ENCODE results near the gene SPECC1.
"Not testable (repeated sequence)": the region's sequence is repeated elsewhere in the genome, so short reads cannot be mapped to it uniquely, and the experiment has no call there.

SPECC1 gene

DNA sequence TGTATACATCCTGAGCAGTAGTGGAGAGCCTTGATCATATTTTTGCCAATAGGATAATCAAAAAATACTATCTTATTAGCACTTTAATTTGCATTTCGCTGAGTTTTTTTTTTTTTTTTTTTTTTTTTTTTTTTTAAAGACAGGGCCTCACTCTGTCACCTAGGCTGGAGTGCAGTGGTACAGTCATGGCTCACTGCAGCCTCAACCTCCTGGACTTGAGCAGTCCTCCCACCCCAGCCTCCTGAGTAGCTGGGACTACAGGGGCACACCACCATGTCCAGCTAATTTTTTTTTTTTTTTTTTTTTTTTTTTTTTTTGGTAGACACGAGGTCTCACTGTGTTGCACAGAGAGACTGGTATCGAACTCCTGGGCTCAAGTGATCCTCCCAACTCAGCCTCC, 230.6 kb downstream of the SPECC1 start:
- not testable (repeated sequence) for DNase-seq (ENCODE audit: low read depth)

DNA sequence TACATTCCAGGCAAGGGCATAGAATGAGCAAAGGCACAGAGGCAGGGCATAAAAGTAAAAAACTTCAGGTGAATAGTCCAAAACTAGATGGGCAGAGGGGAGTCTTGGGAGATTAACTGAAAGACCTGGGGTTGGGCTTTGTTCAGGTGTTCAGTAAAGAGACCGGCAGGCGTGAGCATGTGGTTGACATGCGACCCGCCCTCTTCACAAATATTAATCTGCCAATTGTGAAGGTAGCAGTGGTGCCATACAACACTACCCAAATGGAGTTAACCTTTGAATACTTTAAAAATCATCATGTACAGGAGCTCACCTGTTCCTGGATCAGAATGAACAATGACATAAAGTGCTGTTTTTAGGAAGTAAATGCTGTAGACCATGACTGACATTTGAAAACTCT, 232.7 kb downstream of the SPECC1 start:
- DNase-seq (ENCODE audit: low read depth): no peak

DNA sequence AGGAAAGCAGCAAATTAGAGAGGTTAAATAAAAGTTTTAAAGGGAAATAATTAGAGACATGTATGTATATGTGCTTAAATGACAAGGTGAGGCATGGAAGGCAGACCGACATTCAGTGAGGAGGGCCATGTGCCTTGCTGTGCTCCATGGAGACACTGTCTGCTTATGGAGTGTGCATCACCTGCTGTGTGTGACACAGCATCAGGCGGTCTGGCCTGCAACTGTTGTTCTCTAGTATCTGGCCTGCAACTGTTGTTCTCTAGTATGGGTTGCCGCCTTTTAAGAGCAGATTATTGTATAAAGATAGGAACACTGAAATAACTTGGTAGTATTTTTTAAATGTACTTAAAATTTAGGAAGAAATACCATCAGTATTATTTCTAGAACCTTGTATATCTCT, 233.1 kb downstream of the SPECC1 start:
- DNase-seq (ENCODE audit: low read depth): no peak

DNA sequence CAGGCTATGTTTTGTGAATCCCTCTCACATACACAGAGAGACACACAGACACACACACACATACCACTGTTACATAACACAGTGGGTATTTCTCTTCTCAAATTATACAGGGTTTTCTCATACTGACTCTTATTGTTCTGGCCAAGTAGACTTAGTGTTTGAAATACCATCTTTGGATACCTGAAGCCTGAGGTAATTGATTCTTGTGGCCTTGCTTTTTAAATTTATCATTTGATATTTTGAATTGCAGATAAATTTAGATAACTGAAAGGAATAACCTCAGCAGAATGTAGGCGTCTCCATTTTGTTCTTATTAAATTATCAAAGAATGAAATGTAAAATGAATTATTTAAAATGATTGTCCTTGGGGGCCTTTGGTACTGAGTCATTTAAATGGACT, 234.4 kb downstream of the SPECC1 start:
- DNase-seq (ENCODE audit: low read depth): no peak

DNA sequence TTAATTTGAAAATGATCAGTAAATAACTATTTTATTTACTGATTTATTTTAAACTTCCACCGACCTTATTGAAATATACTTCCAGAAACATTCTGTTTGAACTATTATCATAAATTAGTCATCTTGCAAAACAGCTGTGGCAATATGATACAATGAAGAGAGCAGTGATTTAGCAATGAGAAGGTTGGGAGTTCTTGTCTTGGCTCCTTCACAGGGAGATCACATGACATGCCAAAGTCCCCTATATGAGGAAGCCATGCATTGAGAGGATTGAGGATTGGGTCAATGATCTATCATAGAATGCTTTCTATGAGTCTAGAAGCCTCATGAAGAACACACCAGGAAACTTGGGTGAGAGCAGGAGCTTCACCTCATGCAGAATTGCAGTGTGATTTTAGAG, 235.5 kb downstream of the SPECC1 start:
- no peak for DNase-seq (ENCODE audit: low read depth)

DNA sequence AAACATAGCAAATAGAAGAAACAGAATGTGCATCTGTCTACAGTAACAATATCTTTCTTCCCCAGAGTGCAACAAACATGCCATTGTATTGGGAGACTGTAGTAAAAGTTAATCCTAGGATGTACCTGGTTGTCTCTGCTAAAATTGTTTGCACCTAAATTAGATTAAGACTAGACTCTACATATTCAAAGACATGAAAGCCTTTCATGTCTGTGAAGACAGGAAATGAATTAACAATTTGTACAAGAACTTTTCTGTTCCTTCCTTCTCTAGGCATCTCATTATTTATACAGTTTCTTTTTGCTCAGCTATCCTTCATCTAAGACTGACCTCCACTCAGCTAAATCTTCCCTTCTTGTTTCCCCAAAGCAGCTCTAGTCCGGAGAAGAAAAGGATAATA, 237.5 kb downstream of the SPECC1 start:
- no peak for DNase-seq (ENCODE audit: low read depth)

DNA sequence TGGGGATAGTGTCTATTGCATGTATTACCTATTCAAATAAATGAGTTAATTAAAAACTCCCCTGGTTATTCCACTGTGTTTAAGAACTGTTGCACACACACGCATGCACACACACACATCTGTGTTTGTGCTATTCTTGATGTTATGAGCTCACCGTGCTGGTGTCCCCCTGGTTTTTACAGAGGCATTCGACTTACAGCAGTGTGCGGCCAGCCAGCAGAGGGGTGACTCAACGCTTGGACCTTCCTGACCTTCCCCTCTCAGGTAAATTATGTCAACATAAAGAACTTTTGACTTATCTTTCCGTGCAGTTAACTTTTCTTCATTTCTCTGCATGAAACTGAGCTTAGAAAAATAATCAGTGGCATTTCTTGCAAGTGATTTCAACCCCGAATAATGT, 244.2 kb downstream of the SPECC1 start:
- no peak for DNase-seq (ENCODE audit: low read depth)

DNA sequence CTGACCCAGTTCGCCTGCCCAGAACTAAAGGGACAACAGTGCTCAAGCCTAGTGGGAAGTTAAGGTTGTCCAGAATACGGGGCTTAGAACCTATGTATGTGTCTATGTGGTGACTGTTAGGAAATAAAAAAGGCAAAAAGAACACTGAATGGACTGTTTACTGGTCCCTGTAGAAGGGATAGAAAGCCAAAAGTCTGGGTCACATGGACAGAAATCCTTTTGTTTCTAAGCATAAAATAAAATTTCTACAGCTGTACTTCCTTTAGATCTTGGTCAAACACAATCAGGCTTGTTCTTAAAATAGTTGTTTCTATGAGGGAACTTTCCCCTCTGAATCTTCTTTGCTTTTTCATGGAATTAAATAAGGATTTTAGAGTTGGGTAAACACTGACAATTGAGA, 245.4 kb downstream of the SPECC1 start:
- DNase-seq (ENCODE audit: low read depth): no peak

DNA sequence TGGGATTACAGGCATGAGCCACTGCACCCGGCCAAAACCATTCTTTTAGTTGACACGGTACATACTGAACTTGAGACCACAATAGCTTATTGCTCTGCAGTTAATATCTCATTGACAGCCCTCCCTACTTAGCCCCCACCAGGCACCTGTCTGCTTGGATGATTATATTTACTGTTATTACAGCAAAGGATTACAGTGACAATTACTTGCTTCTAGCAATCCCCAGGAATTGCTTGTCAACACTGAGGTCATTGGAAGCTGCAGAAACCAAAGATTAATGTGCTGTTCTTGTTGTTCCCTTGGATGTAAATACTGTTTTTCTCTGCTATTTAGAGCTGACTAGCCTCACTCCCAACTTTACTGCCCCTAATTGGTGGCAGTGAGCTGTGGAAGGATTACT, 247.0 kb downstream of the SPECC1 start:
- no peak for DNase-seq (ENCODE audit: low read depth)

DNA sequence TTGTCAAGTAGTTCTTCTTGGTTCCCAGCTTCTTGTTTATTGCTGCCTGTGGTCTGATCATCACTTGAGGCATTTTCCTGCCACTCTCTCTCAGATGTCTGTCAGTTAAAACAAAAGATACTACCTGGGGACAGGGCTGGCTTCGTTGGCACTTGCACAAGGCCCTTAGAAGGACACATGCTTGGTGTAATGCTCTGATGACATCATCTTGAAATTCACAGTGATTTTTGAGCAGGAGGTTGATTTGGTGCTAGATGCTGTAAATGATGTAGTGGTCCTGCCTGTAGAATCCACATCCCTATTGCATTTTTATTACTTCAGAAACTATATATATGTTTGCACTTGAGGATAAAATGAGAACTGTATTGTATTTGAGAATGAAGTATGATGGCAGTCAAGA, 247.8 kb downstream of the SPECC1 start:
- DNase-seq (ENCODE audit: low read depth): no peak

DNA sequence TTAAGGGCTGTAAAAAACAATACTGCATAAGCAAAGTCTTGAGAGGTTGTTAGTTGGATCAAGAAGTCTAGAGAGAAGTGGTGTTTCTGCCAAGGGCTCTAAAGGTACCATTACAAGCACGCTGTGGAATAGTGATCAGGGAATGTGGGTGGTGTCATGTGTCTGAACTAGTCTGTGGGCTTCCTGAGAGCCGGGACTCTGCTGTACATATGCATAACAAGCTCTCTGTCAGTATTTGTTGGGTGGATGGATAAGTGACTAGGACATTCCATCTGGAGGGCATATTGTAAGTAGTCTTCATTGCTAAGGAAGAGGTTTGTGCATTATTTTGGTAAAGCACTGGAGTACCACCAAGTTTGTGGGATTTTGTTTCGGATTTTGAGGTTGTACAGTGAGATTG, 248.6 kb downstream of the SPECC1 start:
- DNase-seq (ENCODE audit: low read depth): no peak

DNA sequence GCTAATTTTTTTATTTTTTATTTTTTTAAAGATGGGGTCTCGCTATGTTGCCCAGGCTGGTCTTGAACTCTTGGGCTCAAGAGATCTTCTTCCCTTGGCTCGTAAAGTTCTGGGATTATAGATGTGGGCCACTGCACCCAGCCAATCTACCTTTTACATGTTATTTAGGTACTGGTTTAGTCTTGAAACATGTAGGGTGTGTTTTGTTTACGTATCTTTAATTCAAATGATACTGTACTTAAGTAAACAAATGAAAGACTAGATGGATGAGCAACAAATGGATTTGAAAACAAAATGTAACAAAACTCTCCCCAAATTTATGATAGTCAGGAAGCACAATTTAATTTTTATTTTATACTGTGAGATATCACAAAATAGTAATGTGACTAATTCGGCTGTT, 250.5 kb downstream of the SPECC1 start:
- no peak for DNase-seq (ENCODE audit: low read depth)

DNA sequence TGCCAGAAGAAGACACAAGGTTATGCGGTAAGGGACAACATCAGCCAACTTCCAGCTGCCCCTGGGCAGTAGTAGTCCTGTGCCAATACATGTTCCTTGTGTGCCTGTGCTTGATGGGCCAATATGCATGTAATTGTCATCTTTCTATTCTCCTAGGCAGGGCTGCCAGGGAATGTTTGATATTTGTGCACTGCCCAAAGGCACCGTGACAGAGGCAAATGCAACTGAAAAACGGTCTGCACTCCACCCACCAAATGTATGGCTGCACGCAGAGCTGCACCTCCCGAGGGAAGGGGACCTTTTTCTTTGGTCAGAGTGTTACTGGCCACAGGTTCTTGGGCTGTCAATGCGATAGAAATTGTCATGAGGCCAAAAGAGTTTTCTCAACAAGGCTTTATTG, 251.1 kb downstream of the SPECC1 start:
- DNase-seq (ENCODE audit: low read depth): no peak

DNA sequence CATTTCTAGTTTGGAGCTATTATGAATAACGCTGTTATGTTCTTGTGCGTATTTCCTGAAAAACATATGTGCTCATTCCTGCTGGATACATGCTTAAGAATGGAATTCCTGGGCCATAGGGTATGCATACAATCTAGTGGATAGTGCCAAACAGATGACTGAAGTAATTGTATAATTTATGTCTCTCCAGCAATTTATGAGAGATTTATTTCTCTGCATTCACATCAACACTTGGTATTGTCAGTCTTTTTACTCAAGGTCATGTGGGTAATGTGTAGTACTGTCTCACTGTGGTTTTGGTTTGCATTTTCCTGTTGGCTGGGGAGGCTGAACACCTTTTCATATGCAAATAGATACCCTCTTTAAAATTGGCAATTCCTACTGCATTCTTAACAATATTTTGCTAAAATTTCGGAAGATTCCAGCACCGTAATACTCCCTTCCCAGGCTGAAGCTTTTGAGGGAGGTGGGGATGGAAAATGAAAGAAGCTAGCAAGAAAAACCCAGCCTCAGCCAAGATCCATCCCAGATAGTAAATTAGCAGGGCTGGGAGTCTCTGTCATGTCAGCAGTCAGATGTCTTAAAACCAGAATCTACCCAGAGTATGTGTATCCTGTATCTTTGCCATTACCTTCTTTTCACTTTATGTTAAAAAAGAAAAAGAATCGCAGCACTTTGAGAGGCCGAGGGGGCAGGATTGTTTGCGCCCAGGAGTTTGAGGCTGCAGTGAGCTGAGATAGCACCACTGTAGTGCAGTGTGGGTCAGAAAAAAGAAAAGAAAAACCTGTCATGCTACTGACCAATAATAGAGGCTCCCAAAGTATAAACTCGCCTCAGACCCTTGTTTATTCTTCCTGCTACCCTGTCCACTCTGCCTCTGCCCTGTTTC, 253.3 kb downstream of the SPECC1 start:
- DNase-seq (ENCODE audit: low read depth): no peak

DNA sequence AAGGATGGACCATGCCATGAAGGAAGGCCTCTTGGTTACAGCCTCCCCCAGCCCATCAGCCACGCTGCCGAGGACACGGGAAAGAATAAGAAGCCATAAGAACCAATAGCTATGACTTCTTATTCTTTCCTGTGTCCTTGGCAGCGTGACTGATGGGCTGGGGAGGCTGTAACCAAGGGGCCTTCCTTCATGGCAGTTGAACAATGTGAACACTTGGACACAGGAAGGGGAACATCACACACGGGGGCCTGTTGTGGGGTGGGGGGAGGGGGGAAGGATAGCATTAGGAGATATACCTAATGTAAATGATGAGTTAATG, 253.9 kb downstream of the SPECC1 start:
- DNase-seq (ENCODE audit: low read depth): not testable (repeated sequence)

DNA sequence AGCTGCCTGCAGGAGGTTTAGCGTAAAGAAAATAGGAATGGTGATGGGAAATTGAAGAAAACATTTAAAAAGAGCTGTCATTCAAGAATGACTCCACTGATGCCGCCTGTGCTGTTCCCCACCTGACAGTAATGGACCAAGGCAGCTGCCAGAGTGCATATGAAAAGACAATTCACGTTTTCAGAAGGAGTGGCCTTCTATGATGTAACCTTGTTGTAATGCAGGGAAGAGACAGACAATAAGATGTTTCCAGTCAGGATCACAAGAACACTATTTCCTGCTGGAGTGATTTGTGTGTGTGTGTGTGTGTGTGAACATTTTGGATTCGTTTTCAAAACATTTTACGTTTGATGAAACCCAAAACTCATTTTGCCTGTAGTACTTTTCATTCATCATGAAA, 254.4 kb downstream of the SPECC1 start:
- DNase-seq (ENCODE audit: low read depth): no peak

DNA sequence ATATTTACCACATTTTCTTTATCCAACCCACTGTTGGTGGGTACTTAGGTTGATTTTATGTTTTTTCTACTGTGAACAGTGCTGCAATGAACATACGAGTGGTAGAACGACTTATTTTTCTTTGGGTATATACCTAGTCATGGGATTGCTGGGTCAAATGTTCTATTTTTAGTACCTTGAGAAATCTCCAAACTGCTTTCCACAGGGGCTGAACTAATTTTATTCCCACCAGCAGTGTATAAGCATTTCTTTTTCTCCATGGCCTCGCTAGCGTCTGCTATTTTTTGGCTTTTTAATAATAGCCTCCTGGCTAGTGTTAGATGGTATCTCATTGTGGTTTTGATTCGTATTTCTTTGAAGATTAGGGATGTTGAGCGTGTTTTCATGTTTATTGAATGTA, 255.8 kb downstream of the SPECC1 start:
- no peak for DNase-seq (ENCODE audit: low read depth)

DNA sequence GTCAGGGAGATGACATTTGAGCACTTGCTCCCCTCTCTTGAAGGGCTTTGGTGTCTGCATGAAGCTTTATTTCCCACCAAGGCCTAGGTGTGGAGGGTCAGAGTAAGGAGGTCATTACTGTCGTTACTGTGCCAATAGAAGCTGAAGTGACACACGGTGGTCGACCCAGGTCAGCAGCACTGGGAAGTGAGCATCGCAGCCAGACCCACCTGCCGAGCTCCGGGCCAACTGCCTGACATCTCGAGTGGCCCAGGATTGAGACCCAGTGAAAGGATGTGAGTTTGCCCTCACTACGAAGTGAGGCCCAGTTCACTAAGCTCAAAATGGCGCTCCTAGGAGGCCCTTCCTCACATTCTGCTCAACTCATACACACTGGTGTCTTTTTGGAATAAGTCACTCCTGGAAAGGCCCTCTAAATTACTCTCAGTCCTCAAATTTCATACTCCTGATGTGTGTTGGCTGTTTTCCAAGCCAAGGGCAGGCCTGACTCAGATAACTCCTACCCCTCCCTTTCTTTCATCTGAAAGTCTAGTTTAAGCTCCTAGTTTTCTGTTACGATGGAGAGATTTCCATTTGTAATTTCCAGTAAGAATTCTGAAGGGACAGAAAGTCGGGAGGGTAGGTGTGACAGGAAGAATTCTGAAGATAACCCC, 257.8 kb downstream of the SPECC1 start:
- DNase-seq (ENCODE audit: low read depth): peak; percentile 34

DNA sequence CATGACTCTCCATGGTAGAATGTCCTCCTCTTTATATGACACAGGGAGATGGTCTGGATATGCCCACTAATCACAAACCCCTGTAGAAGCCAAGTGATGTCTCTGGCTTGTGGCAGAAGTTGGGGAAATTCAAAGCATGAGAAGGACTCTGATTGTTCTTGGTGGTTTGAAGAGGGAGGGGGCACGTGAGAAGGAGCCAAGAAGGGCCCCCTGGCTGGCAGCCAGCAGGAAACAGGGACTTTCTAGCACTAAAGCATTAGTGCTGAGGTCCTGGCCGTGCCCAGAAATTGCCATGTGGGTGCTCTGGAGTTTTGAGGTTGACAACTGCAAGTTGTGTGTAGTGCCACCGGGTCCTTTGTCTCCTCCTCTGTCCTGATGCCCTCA, 258.3 kb downstream of the SPECC1 start:
- DNase-seq (ENCODE audit: low read depth): no peak

DNA sequence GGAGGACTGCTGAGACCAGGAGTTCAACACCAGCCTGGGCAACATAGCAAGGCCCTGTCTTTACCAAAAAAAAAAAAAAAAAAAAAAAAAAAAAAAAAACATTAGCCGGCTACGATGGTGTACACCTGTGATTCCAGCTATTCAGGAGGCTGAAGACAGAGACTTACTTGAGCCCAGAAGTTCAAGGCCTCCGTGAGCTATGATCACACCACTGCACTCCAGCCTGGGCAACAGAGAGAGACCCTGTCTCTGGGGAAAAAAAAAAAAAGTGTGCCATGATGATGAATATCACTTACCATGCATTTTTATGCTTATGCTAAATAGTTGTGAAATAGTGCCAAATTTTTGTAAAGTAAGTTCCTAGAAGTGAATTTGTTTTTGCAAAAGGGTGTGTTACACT, 261.2 kb downstream of the SPECC1 start:
- no peak for DNase-seq (ENCODE audit: low read depth)

DNA sequence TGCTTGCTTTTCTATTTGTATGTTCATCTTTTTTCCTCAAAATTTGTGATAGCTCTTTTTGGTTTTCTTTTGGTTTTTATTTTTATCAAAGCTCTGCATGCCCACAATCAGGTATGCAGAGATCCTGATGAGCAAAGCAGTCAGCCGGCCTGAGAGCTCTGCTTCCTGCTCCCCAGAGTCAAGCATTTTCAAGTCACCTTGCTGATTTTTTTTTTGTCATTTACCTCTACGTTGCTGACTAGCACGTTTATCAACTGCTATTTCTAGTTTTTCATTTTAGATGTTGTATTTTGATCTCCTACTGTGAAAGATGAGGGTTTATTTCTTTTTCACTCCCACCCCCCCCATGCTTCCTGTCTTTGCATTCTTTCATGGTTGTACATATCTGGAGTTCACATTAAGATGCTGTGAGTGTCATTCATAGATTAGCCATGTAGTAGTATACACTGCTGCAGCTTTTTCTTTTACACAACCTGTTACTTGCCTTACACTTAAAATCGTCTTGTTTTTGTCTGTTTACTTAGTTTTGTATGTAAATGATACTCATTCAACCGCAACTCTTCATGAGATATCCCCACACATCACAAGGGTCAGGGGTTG, 262.0 kb downstream of the SPECC1 start:
- no peak for DNase-seq (ENCODE audit: low read depth)

DNA sequence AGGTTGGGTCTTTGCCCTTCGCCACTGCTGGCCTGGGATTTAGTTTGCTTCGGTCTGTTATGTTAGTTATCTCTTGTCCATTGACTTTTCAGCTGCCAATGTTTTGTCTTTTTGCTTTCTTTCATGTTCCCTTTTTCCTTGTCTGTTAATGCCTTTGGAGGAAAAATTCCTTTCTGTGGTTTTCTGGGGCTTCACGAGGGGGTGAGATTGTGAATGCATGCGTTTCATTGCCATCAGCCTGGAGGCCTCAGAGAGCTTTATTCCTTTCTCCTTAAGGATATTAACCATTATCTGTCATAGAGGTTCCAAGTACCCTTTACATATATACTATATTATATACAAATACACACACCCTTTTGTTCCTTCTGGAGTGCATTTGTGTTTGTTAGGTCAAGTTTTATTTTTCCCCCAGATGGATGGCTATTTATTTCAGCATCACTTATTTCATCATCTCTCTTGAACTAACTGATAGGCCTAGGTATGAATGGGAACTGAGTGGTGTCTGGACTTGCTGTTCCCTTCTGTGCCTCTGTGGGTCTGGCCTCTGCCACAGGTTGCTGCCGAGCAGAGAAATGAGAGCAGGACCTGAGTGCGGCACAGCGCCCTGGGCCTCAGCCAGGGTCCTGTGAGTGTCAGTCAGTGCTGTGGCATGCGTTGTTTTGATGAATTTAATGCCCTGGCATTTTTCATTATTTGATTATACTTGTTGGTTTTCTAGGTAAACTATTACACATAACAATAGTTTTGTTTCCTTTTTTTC, 264.8 kb downstream of the SPECC1 start:
- DNase-seq (ENCODE audit: low read depth): no peak

DNA sequence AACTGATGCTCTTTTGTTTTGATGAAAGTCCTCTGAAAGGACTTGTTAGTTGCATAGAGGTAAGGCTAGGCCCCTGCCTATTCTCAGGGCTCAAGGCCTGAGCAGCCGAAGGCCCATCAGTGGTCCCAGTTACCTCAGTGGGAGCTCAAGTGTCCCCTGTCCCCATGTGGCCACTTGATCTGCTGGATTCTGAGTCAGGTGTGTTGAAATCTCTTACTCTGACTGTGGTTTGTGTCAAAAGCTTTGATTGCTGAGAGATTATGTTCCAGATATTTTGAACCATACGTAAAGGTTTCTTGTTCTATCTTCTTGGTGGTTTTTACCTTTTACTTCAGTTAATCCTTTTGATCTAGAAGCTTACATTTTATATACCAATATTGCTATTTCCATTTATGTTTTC, 266.5 kb downstream of the SPECC1 start:
- no peak for DNase-seq (ENCODE audit: low read depth)
